RPMI8226 (cell line): ENCODE results near the gene TNS3.
A peak's percentile ranks its signal among the peaks of the same experiment; 100 is the strongest.
"Not testable (repeated sequence)": the region's sequence is repeated elsewhere in the genome, so short reads cannot be mapped to it uniquely, and the experiment has no call there.

Source experiments
- DNase-seq: peaks from one replicate; pipeline ENCODE4 v3.0.0-alpha.2; 2015

The TNS3 gene

GRCh38 chr7:47444376-47445098 is 137.4 kb downstream of the TNS3 start:
- DNase-seq: peak; percentile 50

DNA sequence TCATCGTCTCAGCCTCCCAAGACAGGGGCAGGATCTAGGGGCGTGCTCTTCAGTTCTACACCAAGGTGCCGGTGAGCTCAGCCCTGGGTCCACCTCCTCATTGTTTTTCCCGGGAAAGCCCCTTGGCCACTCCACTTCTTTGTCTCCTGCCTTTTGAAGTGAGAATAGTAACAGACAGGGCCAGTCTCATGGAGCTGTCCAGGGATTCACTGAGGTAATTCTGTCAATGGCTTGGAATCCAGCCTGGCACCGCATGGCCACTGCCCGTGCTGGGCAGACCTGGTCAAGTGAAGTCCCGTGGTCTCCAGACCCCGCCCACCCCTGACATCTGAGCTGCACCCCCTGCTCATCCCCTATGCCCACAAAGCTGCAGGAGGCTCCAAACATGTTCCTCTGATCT is 138.9 kb downstream of the TNS3 start:
- no peak for DNase-seq

DNA sequence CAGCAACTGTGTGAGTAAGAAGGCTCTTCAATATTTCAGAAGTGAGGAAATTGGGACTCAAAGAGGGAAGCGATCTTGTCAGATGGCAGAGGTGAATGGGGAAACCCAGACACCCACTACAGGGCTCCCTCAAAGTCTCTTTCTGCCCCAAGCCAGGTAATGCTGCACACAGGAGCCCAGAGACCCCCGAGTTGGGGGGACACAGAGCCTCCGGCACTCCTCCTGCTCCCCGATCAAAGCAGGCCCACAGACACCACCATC is 139.4 kb downstream of the TNS3 start:
- no peak for DNase-seq

DNA sequence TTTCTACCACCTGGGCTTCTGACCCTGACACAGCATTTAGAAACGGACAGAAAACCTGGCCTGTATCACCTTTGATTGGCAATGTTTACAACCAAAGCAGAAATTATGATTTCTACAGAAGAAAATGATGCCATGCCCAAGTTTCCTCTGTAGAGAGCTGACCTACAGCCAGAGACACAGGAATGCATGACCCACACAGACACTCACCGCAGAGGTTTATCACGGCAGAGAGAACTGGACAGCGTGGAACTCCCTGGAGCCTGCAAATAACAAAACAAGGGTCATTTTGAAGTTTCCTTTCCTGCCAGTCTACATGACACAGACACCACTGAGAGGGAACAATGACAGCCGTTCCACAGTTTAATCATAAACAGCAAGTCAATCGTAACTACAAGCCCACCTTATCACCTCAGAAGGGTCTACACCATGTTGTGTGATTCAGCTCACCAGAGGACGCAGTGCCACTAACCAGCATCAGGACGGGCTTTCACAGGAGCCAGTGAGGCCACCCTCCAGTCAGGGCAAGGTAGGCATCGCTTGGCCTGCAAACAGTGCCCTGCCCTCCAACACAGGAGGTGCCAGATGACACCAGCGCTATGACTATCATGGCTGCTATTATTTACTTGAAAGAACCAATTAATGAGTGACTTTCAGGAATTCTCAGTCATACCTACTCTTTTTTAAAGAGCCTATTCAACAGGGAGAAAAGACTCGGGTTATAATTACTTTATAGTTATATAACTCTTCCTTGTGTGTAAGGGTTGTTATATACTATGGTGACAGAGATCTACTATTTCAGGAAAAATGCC is 139.9 kb downstream of the TNS3 start:
- no peak for DNase-seq

DNA sequence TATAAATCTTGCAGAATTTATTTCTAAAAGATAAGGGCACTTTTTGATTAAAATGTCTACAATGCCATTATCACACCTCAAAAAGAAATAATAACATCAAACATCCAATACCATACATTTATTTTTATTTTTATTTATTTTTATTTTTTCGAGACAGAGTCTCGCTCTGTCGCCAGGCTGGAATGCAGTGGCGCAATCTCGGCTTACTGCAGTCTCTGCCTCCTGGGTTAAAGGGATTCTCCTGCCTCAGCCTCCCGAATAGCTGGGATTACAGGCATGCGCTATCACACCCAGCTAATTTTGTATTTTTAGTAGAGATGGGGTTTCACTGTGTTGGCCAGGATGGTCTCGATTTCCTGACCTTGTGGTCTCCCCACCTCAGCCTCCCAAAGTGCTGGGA is 140.9 kb downstream of the TNS3 start:
- DNase-seq: not testable (repeated sequence)

DNA sequence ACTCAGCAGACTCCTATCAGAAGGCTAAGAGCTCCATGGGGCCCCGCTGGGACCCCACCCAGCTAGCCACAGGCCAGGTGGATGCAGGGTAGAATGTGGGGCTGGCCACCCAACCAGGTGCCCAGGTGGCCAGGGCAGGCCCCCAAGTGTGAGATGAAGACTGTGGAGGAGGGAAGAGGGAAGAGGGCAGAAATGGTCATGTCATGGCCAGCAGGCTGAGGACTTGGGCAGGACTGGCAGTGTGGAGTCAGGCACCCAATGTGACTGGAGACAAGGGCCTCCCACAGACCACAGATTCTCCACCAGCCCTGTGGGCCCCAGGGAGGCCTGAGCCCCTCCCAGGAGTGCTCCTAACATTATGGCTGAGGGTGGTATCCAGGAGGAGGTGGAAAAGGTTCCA is 141.6 kb downstream of the TNS3 start:
- no peak for DNase-seq

GRCh38 chr7:47439181-47439667 is 142.7 kb downstream of the TNS3 start:
- DNase-seq: no peak

GRCh38 chr7:47438411-47439029 is 143.4 kb downstream of the TNS3 start:
- DNase-seq: no peak

DNA sequence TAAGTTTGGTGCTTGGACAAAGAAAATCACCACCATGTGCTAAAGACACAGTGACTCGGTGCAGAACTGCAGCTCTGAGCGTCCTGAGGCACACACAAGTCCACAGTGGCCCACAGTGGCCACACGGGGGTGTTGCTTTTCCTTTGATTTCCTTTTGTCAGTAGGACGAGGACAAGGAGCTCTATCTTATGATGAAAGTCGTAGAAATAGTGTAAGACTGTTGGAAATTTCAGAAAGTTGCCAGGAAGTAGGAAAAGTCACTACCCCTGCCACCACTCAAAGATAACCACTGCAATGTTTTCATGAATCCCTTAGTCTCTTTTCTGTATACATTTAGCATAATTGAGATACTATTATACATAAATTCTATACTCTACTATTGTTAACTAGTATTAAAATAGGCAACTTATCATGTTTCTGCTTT is 146.0 kb downstream of the TNS3 start:
- DNase-seq: peak; percentile 50

DNA sequence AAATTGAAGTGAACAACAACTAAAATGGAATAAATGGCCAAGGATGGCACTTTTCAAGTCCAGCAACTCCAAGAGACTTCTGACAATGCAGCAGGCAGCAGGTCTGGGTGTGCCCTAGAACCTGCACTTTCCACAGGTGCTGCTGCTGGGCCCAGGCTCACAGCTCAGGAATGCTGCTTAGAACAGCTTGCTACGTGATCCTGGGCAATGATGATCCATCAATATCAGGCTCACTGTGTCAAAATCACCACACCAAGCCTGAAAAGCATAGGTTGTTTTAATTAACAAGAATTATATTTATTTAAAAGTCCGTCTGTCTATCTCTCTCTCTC is 148.4 kb downstream of the TNS3 start:
- DNase-seq: no peak

GRCh38 chr7:47432671-47433563 is 149.0 kb downstream of the TNS3 start:
- no peak for DNase-seq

DNA sequence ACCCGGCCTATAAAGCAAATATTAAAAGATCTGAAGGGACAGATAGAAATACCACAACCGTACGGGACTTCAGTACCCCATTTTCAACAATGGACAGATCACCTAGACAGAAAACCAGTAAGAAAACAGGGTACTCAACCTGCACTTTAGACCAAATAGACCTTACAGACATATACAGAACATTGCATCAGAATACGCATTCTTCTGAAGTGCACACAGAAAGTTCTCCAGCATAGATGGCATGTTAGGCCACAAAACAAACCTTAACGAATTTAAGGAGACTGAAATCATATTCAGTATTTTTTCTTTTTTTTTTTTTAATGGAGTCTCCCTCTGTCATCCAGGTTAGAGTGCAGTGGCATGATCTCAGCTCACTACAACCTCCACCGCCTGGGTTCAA is 151.5 kb downstream of the TNS3 start:
- no peak for DNase-seq

DNA sequence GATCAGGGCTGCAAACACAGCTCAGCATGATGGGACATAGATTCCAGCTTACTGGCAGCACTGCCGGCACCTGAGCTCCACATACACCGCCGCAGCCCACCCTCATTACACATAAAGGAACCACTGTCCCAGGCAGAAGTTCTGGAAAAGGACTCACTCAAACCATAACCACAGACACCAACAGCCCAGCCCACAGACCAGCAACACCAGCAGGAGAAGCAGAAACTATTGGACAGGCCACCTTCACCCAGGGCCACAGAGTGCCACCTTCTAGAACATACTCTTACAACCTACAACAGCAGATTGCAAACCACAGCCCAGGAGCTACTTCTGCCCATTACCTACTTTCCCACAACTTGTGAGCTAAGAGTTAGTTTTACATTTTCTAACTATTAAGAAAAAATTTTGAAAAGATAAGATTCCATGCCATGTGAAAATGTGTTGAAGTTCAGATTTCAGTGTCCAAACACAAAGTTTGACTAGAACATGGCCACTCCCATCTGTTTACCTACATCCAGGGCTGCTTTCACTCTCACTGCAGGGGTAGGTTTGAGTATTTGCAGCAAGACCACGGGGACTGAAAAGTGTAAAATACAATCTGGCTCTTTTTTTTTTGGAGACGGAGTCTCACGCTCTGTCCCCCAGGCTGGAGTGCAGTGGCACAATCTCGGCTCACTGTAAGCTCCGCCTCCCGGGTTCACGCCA is 153.0 kb downstream of the TNS3 start:
- DNase-seq: no peak

GRCh38 chr7:47428052-47428767 is 153.7 kb downstream of the TNS3 start:
- DNase-seq: no peak

- no peak for DNase-seq
These were observed 154.8 kb downstream of the TNS3 start for GRCh38 chr7:47427051-47427643.

GRCh38 chr7:47424523-47424922 is 157.4 kb downstream of the TNS3 start:
- no peak for DNase-seq

- DNase-seq: no peak
These were observed 158.7 kb downstream of the TNS3 start for GRCh38 chr7:47423196-47423595.

- DNase-seq: no peak
These were observed 159.3 kb downstream of the TNS3 start for GRCh38 chr7:47422611-47423010.

DNA sequence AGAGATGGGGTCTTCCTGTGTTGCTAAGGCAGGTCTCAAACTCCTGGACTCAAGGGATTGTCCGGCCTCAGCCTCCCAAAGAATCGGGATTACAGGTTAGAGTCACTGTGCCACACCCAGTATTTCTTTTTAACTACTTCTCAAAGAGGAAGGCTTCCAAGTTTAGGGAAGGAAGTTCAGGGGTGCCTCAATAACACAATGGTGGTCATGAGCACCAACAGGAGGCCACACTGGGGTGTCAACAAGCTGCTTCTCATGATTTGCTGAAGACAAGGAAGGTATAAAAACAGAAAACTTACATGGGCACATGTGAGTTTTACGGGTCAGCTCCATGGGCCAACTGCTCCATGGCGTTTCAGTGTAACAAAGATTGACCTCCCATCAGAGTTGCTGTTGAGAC is 160.5 kb downstream of the TNS3 start:
- no peak for DNase-seq

DNA sequence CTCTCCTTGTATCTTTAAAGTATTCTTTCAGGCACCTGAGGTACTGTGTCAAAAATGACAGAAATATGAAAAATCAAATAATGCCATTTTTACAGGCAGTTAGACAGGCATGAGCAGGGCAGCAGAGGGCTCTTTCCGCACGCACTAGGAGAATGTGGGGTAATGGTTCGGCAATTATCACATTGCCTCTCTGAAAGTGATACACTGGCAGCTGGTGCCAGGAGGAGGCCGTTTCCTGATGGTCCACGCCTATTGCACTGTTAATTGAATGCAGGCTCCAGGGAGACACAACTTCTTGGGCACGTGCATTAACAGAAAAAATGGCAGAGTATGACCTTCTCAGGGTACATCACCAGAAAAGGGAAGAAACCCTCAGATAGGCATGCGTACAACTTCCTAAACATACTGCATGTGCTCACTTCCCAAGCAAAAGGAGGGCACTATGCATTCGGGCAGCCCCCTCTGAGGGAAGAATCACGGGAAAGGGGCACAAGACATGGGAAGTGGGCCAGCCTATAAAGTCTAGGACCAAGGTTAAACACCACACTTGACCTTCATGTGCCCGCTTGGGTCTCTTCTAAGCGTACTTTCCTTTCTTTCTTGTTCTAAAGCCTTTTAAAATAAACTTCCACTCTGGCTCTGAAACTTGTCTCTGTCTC is 161.7 kb downstream of the TNS3 start:
- DNase-seq: no peak

GRCh38 chr7:47419471-47419870 is 162.4 kb downstream of the TNS3 start:
- DNase-seq: no peak
